ENCODE data around the gene RAB3A. TPM values are rescaled to one million over a fixed set of nuclear protein-coding genes. Genes with fewer than 3 reads are reported as not detected.

Gene RAB3A
- total and polyA plus RNA-seq, 12 donors, result 2.3 to 32.3 (median 6.2) TPM

- peak overlapping the region; percentile 46 to 92 (median 83) for H3K27ac ChIP-seq
These were observed 9.1 kb downstream of the RAB3A start for GRCh38 chr19:18194554-18195238.

GRCh38 chr19:18194181-18194530, 9.7 kb downstream of the RAB3A start:
- TF ChIP-seq POLR2A (IDR thresholded peaks at IDR 0.05), result no peak
- no peak for TF ChIP-seq CTCF (IDR thresholded peaks at IDR 0.05)
- DNase-seq, result no peak
- Histone ChIP-seq H3K4me3 (peak overlapping the region in 1 of 4 donors; percentile 76), H3K27me3 (no peaks in the 10 kb centered on the region), H3K9me3 (replicated peaks in 1 of 3) (no peaks in the 10 kb centered on the region), H3K36me3 (replicated peaks in 1 of 2) (peaks cover 0 to 28% of the 10 kb centered on the region in 2 donors), H3K4me1 (replicated peaks in 1 of 2) (peaks cover 15 to 20% of the 10 kb centered on the region in 2 donors), H3K27ac (peak overlapping the region in 4 of 5 donors; percentile 76 to 92 (median 84))
- 41 to 53% (median 47%) methylated on average over 7 to 12 of the region's 12 CpGs for WGBS, 4 donors
- intact Hi-C loops (cut with DNase I), result no loop called here

More at GRCh38 chr19:18194554-18195238, 9.1 kb downstream of the RAB3A start:
- TF ChIP-seq POLR2A (IDR thresholded peaks at IDR 0.05), result no peak
- no peak for TF ChIP-seq CTCF (IDR thresholded peaks at IDR 0.05)
- Histone ChIP-seq H3K9me3 (replicated peaks in 1 of 3) (no peaks in the 10 kb centered on the region), H3K4me1 (replicated peaks in 1 of 2) (peaks cover 15 to 20% of the 10 kb centered on the region in 2 donors), H3K36me3 (replicated peaks in 1 of 2) (peaks cover 0 to 33% of the 10 kb centered on the region in 2 donors), H3K27me3 (no peaks in the 10 kb centered on the region), H3K4me3 (peak overlapping the region in 1 of 4 donors; percentile 76)
- intact Hi-C loops (cut with DNase I), result no loop called here
- 5 to 23% (median 18%) methylated on average over 7 to 27 of the region's 27 CpGs for WGBS, 4 donors
- peak; percentile 66 to 90 (median 84) for DNase-seq

GRCh38 chr19:18193388-18194180, 10.3 kb downstream of the RAB3A start:
- Histone ChIP-seq H3K27ac (peak overlapping the region; percentile 33 to 92 (median 83)), H3K9me3 (replicated peaks in 1 of 3) (no peaks in the 10 kb centered on the region), H3K27me3 (no peaks in the 10 kb centered on the region), H3K4me1 (replicated peaks in 1 of 2) (peaks cover 15 to 20% of the 10 kb centered on the region in 2 donors), H3K36me3 (replicated peaks in 1 of 2) (peaks cover 0 to 22% of the 10 kb centered on the region in 2 donors), H3K4me3 (peak overlapping the region; percentile 5 to 80 (median 76))
- 4 to 12% (median 5%) methylated on average over 8 to 46 of the region's 46 CpGs for WGBS, 4 donors
- peak in 5 of 7 donors; percentile 35 to 67 (median 47) for DNase-seq
- TF ChIP-seq POLR2A (IDR thresholded peaks at IDR 0.05) (no peak), CTCF (IDR thresholded peaks at IDR 0.05) (no peak)
- intact Hi-C loops (cut with DNase I), result no loop called here

- H3K27me3 ChIP-seq, result no peaks in the 10 kb centered on the region
- H3K4me3 ChIP-seq, result peak within 1 kb of the TSS; percentile 5 to 80 (median 76)
- peaks cover 15 to 20% of the 10 kb centered on the region in 2 donors for H3K4me1 ChIP-seq (replicated peaks in 1 of 2)
- intact Hi-C loops (cut with DNase I), result no loop called here
- H3K27ac ChIP-seq, result peak within 1 kb of the TSS; percentile 85 to 99 (median 95)
- H3K36me3 ChIP-seq (replicated peaks in 1 of 2), result peaks cover 0 to 15% of the 10 kb centered on the region in 2 donors
- 0% methylated on average over 27 to 74 of the region's 74 CpGs for WGBS, 4 donors
- no peaks in the 10 kb centered on the region for H3K9me3 ChIP-seq (replicated peaks in 1 of 3)
- TF ChIP-seq POLR2A (IDR thresholded peaks at IDR 0.05), result peak; percentile 90 to 96
- peak in 1 of 6 experiments; percentile 5 for TF ChIP-seq CTCF (IDR thresholded peaks at IDR 0.05)
- DNase-seq, result peak; percentile 99 to 100 (median 100)
These were observed 11.0 kb downstream of the RAB3A start, which contains the start of gene MPV17L2 for GRCh38 chr19:18192673-18193387. Gene MPV17L2, plus strand, starts transcription at chr19:18193218. Its CDS starts 64 bp downstream, at chr19:18193282.

Measured in adrenal gland (tissue), 12 donors.